Lung (tissue), 12 donors: Measurements from ENCODE around the gene CATSPERD. TPM values are rescaled to one million over a fixed set of nuclear protein-coding genes. Genes with fewer than 3 reads are reported as not detected.

Source experiments
- ATAC-seq: fragments of 200-7000 bp; cut with Tn5 transposase; one replicate; pipeline ENCODE4 v1.9.1; 2020; ENCODE audit warnings: moderate number of reproducible peaks; ENCODE audit not compliant: insufficient read depth, low FRiP score
- DNase-seq, 3 donors: peaks; one replicate each; pipeline ENCODE4 v3.0.0-alpha.2; 2013 to 2017
- H3K27ac ChIP-seq, 2 donors: one replicate each; pipeline ENCODE4 v1.5.1; 2013; ENCODE audit warnings: mild to moderate bottlenecking in 2 of 2, moderate library complexity in 2 of 2, control low read depth in 1 of 2, inconsistent platforms in 1 of 2, low read depth in 1 of 2, low read length in 1 of 2
- H3K27me3 ChIP-seq, 3 donors: one replicate each; pipeline ENCODE4 v1.5.1; 2013; ENCODE audit warnings: low read length in 2 of 3; ENCODE audit not compliant: control insufficient read depth in 3 of 3, insufficient read depth in 3 of 3
- H3K36me3 ChIP-seq, 4 donors: one replicate each; pipeline ENCODE4 v1.5.1; 2013; ENCODE audit warnings: low read length in 4 of 4, mild to moderate bottlenecking in 1 of 4, moderate library complexity in 1 of 4; ENCODE audit not compliant: control insufficient read depth in 4 of 4, insufficient read depth in 4 of 4
- H3K4me1 ChIP-seq, 5 donors: one replicate each; pipeline ENCODE4 v1.5.1; 2013; ENCODE audit warnings: low read length in 5 of 5, mild to moderate bottlenecking in 2 of 5, moderate library complexity in 1 of 5; ENCODE audit not compliant: control insufficient read depth in 5 of 5, insufficient read depth in 5 of 5
- H3K4me3 ChIP-seq: one replicate; pipeline ENCODE4 v1.5.1; 2013; ENCODE audit warnings: mild to moderate bottlenecking, control low read depth, moderate library complexity
- H3K9ac ChIP-seq, 2 donors: one replicate each; pipeline ENCODE4 v1.5.1; 2013; ENCODE audit warnings: low read length in 2 of 2, control low read depth in 1 of 2; ENCODE audit not compliant: insufficient read depth in 1 of 2
- H3K9me3 ChIP-seq, 4 donors: one replicate each; pipeline ENCODE4 v1.5.1; 2013; ENCODE audit warnings: low read length in 3 of 4, mild to moderate bottlenecking in 1 of 4, moderate library complexity in 1 of 4; ENCODE audit not compliant: control insufficient read depth in 4 of 4, insufficient read depth in 3 of 4
- WGBS, 2 donors: extraction: QIAGEN DNeasy Blood & Tissue Kit; methylation state at CpG; one replicate each; pipeline ENCODE4 v1.1.7; 2013; 5-methylcytosine and 5-hydroxymethylcytosine counted together
- polyA plus RNA-seq, 2 donors: library from polyadenylated mRNA; stranded (reverse); fragments of 200-250 nt; gene quantifications; one replicate each; pipeline ENCODE4 v1.2.1, GENCODE V29; 2013
- total RNA-seq, 2 donors: library from RNA; depleted of rRNA in 1 of 2; stranded (reverse); fragments of >200 nt in 1 of 2; gene quantifications; one replicate each; pipeline ENCODE4 v1.2.1, GENCODE V29; 2014 to 2021
- TF ChIP-seq, protein P1 (sequence below): IDR thresholded peaks from 2 replicates; pipeline ENCODE4 v1.5.1; 2012; ENCODE audit warnings: mild to moderate bottlenecking; ENCODE audit errors: control extremely low read depth, extremely low read depth
- donor health status: control.
- donor health status: control.
- donor health status: Bipolar disorder and iron deficiency.
- donor health status: healthy.
- donor health status: DM: yes; HTN: yes; CAD: no.

CATSPERD gene
- total and polyA plus RNA-seq, 4 donors: 8.2 to 11.3 (median 9.2) TPM

DNA sequence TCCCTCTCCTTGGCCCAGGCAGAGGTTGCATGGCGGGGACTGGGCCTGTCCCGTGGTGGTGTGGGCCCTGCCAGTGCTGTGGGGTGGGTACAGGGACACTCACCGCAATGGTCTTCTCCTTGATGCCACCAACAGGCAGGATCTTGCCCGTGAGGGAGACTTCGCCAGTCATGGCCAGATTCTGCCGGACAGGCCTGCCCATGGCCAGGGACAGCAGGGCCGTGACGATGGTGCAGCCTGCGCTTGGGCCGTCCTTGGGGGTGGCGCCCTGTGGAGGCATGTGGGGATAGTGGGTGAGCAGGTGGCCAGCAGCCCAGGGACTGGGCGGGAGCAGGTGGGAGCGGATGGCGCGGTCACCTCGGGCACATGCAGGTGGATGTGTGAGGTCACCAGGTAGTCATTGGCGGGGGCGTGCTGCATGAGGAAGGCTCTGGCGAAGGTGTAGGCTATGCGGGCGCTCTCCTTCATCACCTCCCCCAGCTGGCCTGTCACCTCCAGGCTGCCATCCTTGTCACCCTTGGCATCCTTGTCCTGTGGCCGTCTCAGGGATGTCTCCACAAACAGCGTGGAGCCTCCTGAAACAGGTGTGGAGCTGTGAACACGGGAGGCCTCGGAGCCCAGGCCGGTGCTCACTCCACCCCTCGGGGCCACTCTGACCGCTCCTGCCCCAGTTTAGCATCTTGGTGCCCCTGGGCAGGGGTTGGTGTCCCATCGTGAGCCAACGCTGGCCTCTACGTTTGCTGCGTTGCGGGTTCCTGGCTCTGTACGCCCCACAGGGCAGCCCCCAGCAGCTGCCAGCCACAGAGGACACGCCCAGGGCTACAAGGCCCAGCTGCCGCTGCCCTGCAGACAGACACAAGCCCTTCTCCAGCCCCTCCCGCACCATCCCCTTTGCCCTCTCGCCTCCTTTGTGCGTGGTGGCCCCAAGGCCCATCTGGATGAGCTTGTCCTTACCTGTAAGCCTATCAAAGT is 27.0 kb upstream of the CATSPERD start:
- Histone ChIP-seq H3K9ac (no peak overlapping the region), H3K9me3 (no peaks in the 10 kb centered on the region), H3K36me3 (peaks cover 5 to 68% (median 28%) of the 10 kb centered on the region in 4 donors), H3K4me1 (peaks cover 0 to 12% (median 3%) of the 10 kb centered on the region in 5 donors), H3K27ac (no peak overlapping the region), H3K27me3 (no peaks in the 10 kb centered on the region), H3K4me3 (no peak overlapping the region)
- DNase-seq (no peak), ATAC-seq (no peak)
- WGBS, 2 donors: 87 to 90% methylated on average over 39 of the region's 39 CpGs
- TF ChIP-seq, protein P1, sequence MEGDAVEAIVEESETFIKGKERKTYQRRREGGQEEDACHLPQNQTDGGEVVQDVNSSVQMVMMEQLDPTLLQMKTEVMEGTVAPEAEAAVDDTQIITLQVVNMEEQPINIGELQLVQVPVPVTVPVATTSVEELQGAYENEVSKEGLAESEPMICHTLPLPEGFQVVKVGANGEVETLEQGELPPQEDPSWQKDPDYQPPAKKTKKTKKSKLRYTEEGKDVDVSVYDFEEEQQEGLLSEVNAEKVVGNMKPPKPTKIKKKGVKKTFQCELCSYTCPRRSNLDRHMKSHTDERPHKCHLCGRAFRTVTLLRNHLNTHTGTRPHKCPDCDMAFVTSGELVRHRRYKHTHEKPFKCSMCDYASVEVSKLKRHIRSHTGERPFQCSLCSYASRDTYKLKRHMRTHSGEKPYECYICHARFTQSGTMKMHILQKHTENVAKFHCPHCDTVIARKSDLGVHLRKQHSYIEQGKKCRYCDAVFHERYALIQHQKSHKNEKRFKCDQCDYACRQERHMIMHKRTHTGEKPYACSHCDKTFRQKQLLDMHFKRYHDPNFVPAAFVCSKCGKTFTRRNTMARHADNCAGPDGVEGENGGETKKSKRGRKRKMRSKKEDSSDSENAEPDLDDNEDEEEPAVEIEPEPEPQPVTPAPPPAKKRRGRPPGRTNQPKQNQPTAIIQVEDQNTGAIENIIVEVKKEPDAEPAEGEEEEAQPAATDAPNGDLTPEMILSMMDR: no peak

DNA sequence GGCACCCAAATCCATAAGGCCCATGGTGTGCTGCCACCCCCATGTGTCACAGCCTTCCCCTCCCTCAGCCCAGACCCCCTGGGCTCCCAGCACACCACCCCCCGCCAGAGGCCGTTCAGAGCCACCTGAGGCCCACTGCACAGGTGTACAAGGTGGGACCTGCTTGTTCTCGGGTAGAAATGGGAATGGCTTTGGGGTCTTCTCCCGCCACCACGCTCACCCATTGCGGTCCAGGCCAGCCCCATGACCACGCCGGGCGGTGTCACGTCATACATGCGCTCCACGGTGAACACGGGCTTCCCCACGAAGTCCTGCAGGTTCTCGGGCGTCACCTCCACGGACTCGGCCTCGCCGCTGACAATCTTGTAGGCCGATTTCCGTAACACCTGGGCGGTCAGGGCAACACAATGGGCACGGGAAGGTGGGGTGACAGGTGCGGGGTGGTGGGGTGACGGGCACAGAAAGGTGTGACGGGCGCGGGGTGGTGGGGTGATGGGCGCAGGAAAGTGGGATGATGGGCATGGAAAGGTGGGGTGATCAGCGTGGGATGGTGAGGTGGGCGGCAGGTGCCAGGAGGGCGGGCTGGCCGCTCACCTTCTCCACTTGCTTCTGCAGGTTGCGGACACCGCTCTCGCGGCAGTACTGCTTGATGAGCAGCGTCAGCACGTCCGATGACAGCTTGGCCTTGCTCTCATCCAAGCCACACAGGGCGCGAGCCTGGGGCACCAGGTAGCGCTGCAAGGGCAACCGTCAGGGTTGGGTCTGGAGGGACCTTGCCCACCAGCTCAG is 26.1 kb upstream of the CATSPERD start:
- Histone ChIP-seq H3K4me1 (peaks cover 0 to 12% (median 3%) of the 10 kb centered on the region in 5 donors), H3K9me3 (no peaks in the 10 kb centered on the region), H3K4me3 (no peak overlapping the region), H3K9ac (no peak overlapping the region), H3K27ac (no peak overlapping the region), H3K36me3 (peaks cover 8 to 77% (median 31%) of the 10 kb centered on the region in 4 donors), H3K27me3 (no peaks in the 10 kb centered on the region)
- ATAC-seq (no peak), DNase-seq (no peak)
- 92 to 93% methylated on average over 45 of the region's 45 CpGs for WGBS, 2 donors
- TF ChIP-seq, protein P1: no peak

DNA sequence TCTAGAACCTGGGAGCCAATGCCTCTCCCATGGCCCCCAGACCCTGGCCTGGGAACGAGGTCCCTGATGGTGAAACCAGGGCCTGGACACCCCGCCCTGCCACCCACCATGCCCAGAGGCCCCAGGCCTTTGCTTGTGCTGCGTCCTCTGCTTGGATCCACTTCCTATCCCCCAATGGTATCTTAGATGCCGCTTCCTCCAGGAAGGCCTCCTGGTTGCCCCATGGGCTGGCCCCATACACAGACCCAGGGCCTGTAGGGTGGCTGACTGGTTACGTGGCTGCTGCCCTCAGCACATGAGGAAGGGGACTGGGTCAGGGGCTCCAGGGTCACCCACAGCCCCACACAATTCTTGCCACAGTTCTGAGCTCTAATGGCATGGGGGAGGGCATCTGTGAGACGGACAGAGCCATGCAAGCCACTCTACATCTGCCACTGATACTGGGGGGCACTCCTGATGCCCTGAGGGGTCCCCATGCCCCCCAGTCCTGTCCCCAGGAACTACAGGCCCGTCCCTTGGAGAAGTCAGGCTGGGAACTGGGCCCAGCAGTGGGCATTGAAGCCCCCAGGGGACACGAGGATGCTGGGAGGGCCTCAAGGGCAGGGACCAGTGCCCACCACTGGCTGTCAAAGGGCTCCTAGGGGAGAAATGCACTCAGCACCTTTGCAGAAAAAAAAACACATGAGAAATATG is 25.3 kb upstream of the CATSPERD start:
- H3K36me3 ChIP-seq: peaks cover 8 to 77% (median 31%) of the 10 kb centered on the region in 4 donors
- H3K4me1 ChIP-seq: peaks cover 0 to 12% (median 3%) of the 10 kb centered on the region in 5 donors
- WGBS, 2 donors: 89 to 95% methylated on average over 8 of the region's 8 CpGs
- TF ChIP-seq, protein P1: no peak
- ATAC-seq (no peak), DNase-seq (no peak)
- no peaks in the 10 kb centered on the region for H3K9me3 ChIP-seq
- no peak overlapping the region for H3K27ac ChIP-seq
- no peaks in the 10 kb centered on the region for H3K27me3 ChIP-seq
- H3K4me3 ChIP-seq: no peak overlapping the region
- H3K9ac ChIP-seq: no peak overlapping the region
